Keratinocyte (primary cell): ENCODE data around the gene PUM1. TPM values are rescaled to one million over a fixed set of nuclear protein-coding genes. Genes with fewer than 3 reads are reported as not detected.

ENCODE experiments used
- DNase-seq: peaks from one replicate; pipeline ENCODE4 v3.0.0-alpha.2; 2011; ENCODE audit warnings: low read depth, missing footprints, low spot score
- FAIRE-seq: peaks from 2 replicates; lab custom pipeline; 2011; peaks lifted over from hg19 to GRCh38; lab: Jason Lieb, UNC
- H2AFZ ChIP-seq: 2 replicates; pipeline ENCODE4 v1.6.0; 2012; ENCODE audit warnings: low read length, control low read depth, inconsistent platforms; ENCODE audit not compliant: control insufficient read depth
- H3K27ac ChIP-seq: 2 replicates; pipeline ENCODE4 v1.5.1; 2011; ENCODE audit warnings: low read length; ENCODE audit not compliant: control insufficient read depth, insufficient read depth
- H3K27me3 ChIP-seq: 3 replicates; pipeline ENCODE4 v1.6.0; 2011; ENCODE audit warnings: low read length; ENCODE audit not compliant: control insufficient read depth, insufficient read depth; ENCODE audit errors: extremely low read depth
- H3K36me3 ChIP-seq, 2 experiments: 2 replicates in 1 of 2; 3 replicates in 1 of 2; pipeline ENCODE4 v1.5.1; 2011; ENCODE audit warnings: low read length in 2 of 2, mild to moderate bottlenecking in 1 of 2; ENCODE audit not compliant: control insufficient read depth in 2 of 2, insufficient read depth in 2 of 2; ENCODE audit errors: extremely low read depth in 1 of 2
- H3K4me1 ChIP-seq: 3 replicates; pipeline ENCODE4 v1.5.1; 2011; ENCODE audit warnings: low read length; ENCODE audit not compliant: control insufficient read depth, insufficient read depth; ENCODE audit errors: extremely low read depth
- H3K4me2 ChIP-seq: 3 replicates; pipeline ENCODE4 v1.6.0; 2011; ENCODE audit warnings: low read depth, low read length; ENCODE audit not compliant: control insufficient read depth, insufficient read depth; ENCODE audit errors: extremely low read depth
- H3K4me3 ChIP-seq, 3 experiments: fragments of 200-600 bp in 1 of 3; sonication (generic) in 1 of 3; 2 replicates in 2 of 3; 3 replicates in 1 of 3; pipeline ENCODE4 v1.5.1; 2011 to 2016; ENCODE audit warnings: low read length in 3 of 3, mild to moderate bottlenecking in 3 of 3, control low read depth in 2 of 3, inconsistent platforms in 1 of 3, low read depth in 1 of 3, mixed read lengths in 1 of 3, mixed run types in 1 of 3, moderate library complexity in 1 of 3; ENCODE audit not compliant: control insufficient read depth in 2 of 3, insufficient read depth in 2 of 3; ENCODE audit errors: extremely low read depth in 1 of 3
- H3K79me2 ChIP-seq: 2 replicates; pipeline ENCODE4 v1.6.0; 2012; ENCODE audit warnings: low read length; ENCODE audit not compliant: control insufficient read depth, insufficient read depth
- H3K9ac ChIP-seq: 3 replicates; pipeline ENCODE4 v1.6.0; 2011; ENCODE audit warnings: low read length; ENCODE audit not compliant: control insufficient read depth, insufficient read depth; ENCODE audit errors: extremely low read depth
- H3K9me1 ChIP-seq: 3 replicates; pipeline ENCODE4 v1.6.0; 2011; ENCODE audit warnings: low read length; ENCODE audit not compliant: control insufficient read depth, insufficient read depth; ENCODE audit errors: extremely low read depth
- H3K9me3 ChIP-seq: 2 replicates; pipeline ENCODE4 v1.5.1; 2012; ENCODE audit warnings: low read depth, low read length; ENCODE audit not compliant: control insufficient read depth
- H4K20me1 ChIP-seq: 3 replicates; pipeline ENCODE4 v1.6.0; 2011; ENCODE audit warnings: low read length; ENCODE audit not compliant: control insufficient read depth, insufficient read depth; ENCODE audit errors: extremely low read depth
- CTCF ChIP-seq, 3 experiments: IDR thresholded peaks in 1 of 3; conservative IDR thresholded peaks in 1 of 3; optimal IDR thresholded peaks in 1 of 3; 2 replicates in 2 of 3; 3 replicates in 1 of 3; pipeline versions ENCODE3 to v1.5.1; 2011; ENCODE audit warnings: low read length in 3 of 3, mild to moderate bottlenecking in 3 of 3, moderate library complexity in 2 of 3, control low read depth in 1 of 3, inconsistent platforms in 1 of 3; ENCODE audit not compliant: insufficient read depth in 2 of 3; ENCODE audit errors: extremely low read depth in 1 of 3
- EZH2 ChIP-seq: IDR thresholded peaks from one replicate; pipeline ENCODE4 v1.6.1; 2012; ENCODE audit warnings: inconsistent platforms, mild to moderate bottlenecking, low read length, moderate library complexity
- dilution Hi-C: fragments of 300-500 bp; cut with MboI; formaldehyde crosslinking; loops from one replicate; pipeline ENCODE4 v1.7.0; 2020; ENCODE audit warnings: low sequenced_read_pairs; ENCODE audit not compliant: extremely low pct_ligation_motif_present
- polyA plus RNA-seq, 5 experiments: library from polyadenylated mRNA; depleted of rRNA in 3 of 5; stranded (reverse) in 3 of 5; stranded (forward) in 1 of 5; unstranded in 1 of 5; fragments of >200 nt; gene quantifications; 1 replicate in 1 of 5; 2 replicates in 3 of 5; 3 replicates in 1 of 5; pipeline versions ENCODE4 v1.2.1 to v1.2.3, GENCODE V29; 2011 to 2012; ENCODE audit warnings: missing spikeins in 2 of 5, low read depth in 1 of 5, low replicate concordance in 1 of 5

PUM1 gene
- polyA plus RNA-seq, 1 donor (not counting 4 experiments of a cell fraction or from before 2014, with no cell fraction given): 68.6 TPM

DNA sequence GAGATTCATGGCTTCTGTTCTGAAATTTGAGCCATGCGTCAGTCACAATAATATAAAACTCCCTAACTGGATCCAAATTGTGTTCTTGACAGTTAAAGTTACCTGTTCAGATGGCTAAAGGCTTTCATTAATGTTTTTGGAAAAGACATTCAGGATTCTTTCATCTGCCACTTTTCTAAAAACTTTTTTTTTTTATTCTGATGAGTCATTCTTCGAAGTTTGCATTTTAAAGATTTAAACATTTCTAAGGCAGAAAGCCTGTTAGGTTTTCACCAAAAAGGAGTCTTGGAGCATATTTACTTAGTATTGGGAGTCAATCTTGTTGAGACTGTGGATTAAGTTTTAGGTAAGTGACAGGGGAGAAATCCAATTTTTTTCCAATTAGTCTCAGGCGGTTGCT lies 138.1 kb downstream of the PUM1 start:
- Histone ChIP-seq H3K27me3 (no peaks in the 10 kb centered on the region), H2AFZ (no peak overlapping the region), H3K4me3 (no peak overlapping the region), H3K79me2 (no peaks in the 10 kb centered on the region), H3K9ac (no peak overlapping the region), H3K9me3 (no peaks in the 10 kb centered on the region), H3K27ac (no peak overlapping the region), H3K9me1 (no peaks in the 10 kb centered on the region), H4K20me1 (no peaks in the 10 kb centered on the region), H3K4me2 (no peak overlapping the region), H3K4me1 (peaks cover 2% of the 10 kb centered on the region), H3K36me3 (peaks cover 0 to 1% of the 10 kb centered on the region in 2 experiments)
- no peak for DNase-seq
- dilution Hi-C loops: no loop called here
- TF ChIP-seq EZH2 (no peak), CTCF (optimal IDR thresholded peaks at IDR 0.05 in 1 of 3, IDR thresholded peaks at IDR 0.05 in 1 of 3, conservative IDR thresholded peaks at IDR 0.05 in 1 of 3; ENCODE audit: extremely low read depth in 1 of 3, insufficient read depth in 2 of 3, low read length in 3 of 3) (no peak)
- no peak for FAIRE-seq

GRCh38 chr1:30923597-30923996 lies 141.9 kb downstream of the PUM1 start:
- H3K4me1 ChIP-seq: peaks cover 2% of the 10 kb centered on the region
- H3K79me2 ChIP-seq: no peaks in the 10 kb centered on the region
- H3K27ac ChIP-seq: no peak overlapping the region
- no peak for FAIRE-seq
- no peak overlapping the region for H2AFZ ChIP-seq
- H3K9me1 ChIP-seq: no peaks in the 10 kb centered on the region
- no peak for DNase-seq
- H3K27me3 ChIP-seq: no peaks in the 10 kb centered on the region
- H4K20me1 ChIP-seq: no peaks in the 10 kb centered on the region
- dilution Hi-C loops: loop anchor here (25.0 kb wide), 1 partner anchor 111 kb away; no protein-coding TSS in a partner anchor
- TF ChIP-seq EZH2 (no peak), CTCF (optimal IDR thresholded peaks at IDR 0.05 in 1 of 3, IDR thresholded peaks at IDR 0.05 in 1 of 3, conservative IDR thresholded peaks at IDR 0.05 in 1 of 3; ENCODE audit: extremely low read depth in 1 of 3, insufficient read depth in 2 of 3, low read length in 3 of 3) (no peak)
- H3K9ac ChIP-seq: no peak overlapping the region
- no peaks in the 10 kb centered on the region for H3K36me3 ChIP-seq
- no peaks in the 10 kb centered on the region for H3K9me3 ChIP-seq
- no peak overlapping the region for H3K4me3 ChIP-seq
- H3K4me2 ChIP-seq: no peak overlapping the region
